ENCODE data around the gene FGF21. TPM values are rescaled to one million over a fixed set of nuclear protein-coding genes. Genes with fewer than 3 reads are reported as not detected.

FGF21 gene
- total RNA-seq, 2 donors from 2014 or later, result not detected

DNA sequence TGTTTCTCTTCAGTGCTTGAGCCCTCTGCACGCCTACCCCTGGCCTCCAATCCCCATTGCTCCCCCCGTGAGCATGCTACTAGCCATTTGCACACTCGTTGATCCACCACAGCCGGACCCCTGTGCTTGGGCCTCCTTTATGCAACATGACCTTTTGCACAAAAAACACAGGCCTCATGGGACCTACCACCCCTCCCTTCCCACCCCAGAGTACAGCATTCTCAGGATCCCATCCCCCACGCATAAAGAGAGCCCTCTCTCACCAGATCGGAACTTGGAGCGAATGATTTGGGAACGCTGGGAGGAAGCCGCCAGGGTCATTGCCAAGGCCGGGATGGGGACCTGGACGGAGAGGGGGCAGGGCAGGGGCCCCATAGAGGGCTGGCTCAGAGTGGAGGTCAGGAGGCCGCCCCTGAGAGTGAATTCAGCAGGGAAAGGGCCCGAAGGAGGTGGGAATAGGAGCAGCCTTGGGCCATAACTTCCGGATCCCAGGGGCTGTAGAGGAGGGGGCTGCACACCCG lies 36.6 kb upstream of the FGF21 start:
- intact Hi-C loops (cut with DNase I), result no loop called here
- DNase-seq (ENCODE audit: low spot score), result no peak
- no peak overlapping the region for H3K4me3 ChIP-seq
- H3K36me3 ChIP-seq, result no peaks in the 10 kb centered on the region
- TF ChIP-seq, protein P1, sequence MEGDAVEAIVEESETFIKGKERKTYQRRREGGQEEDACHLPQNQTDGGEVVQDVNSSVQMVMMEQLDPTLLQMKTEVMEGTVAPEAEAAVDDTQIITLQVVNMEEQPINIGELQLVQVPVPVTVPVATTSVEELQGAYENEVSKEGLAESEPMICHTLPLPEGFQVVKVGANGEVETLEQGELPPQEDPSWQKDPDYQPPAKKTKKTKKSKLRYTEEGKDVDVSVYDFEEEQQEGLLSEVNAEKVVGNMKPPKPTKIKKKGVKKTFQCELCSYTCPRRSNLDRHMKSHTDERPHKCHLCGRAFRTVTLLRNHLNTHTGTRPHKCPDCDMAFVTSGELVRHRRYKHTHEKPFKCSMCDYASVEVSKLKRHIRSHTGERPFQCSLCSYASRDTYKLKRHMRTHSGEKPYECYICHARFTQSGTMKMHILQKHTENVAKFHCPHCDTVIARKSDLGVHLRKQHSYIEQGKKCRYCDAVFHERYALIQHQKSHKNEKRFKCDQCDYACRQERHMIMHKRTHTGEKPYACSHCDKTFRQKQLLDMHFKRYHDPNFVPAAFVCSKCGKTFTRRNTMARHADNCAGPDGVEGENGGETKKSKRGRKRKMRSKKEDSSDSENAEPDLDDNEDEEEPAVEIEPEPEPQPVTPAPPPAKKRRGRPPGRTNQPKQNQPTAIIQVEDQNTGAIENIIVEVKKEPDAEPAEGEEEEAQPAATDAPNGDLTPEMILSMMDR (IDR thresholded peaks at IDR 0.05), result no peak
- no peak overlapping the region for H3K27ac ChIP-seq
- H3K27me3 ChIP-seq (replicated peaks; ENCODE audit: insufficient read depth), result no peaks in the 10 kb centered on the region
- H3K4me1 ChIP-seq (replicated peaks), result peaks cover 8% of the 10 kb centered on the region
- H3K9me3 ChIP-seq, result no peaks in the 10 kb centered on the region
- 70% methylated on average over 15 of the region's 15 CpGs for WGBS

DNA sequence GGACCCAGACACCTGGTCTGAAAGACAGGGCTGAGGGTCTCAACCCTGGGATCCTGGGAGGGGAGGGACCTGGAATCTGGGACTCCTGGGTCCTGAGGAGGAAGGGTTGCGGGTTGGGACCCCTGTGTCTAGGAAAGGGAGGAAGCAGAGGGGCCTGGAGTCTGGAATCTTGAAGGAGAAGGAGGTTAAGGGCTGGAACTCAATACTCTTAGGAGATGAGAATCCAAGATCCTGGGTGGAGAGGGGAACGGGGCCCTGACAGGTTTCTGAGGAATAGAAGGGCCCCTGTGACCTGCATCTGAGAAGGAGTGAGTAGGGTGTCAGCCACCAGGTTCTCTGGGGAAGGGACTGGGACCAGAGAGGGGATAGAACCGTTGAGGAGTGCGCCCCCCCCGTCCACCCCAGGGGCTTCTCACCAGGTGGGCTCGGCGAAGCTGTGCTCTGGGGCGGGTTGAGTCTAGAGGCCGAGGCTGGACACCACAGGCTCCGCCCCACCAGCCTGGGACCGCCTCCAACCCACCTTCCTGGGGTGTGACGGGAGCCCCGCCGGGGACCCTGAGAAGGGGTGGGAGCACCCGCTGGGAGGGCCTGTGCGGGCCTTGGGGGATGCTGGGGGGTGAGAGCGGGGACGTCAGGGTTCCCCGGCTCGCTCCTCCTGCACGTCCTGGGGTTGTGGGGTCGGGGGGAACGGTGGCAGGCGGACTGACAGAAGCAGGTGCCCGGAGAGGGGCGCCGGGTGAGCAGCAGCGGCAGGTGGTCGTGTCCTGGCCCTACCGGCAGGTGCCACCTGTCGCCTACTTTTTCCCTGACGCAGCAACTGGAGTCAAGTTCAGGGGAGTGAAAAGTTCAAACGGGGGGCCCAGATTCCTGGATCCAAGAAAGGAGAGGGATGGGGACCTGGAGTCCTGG lies 35.8 kb upstream of the FGF21 start, which contains the start of gene MAMSTR:
MAMSTR (minus strand) TSS at position 463 of the 909 bp plus-strand sequence. CDS start 694 bp downstream, outside the sequence.
- no peaks in the 10 kb centered on the region for H3K36me3 ChIP-seq
- H3K27ac ChIP-seq, result peak within 1 kb of the TSS; percentile 72 to 90
- peaks cover 8% of the 10 kb centered on the region for H3K4me1 ChIP-seq (replicated peaks)
- no peaks in the 10 kb centered on the region for H3K9me3 ChIP-seq
- no peak for DNase-seq (ENCODE audit: low spot score)
- H3K4me3 ChIP-seq, result peak within 1 kb of the TSS; percentile 33 to 56
- intact Hi-C loops (cut with DNase I), result no loop called here
- TF ChIP-seq POLR2AphosphoS5 (IDR thresholded peaks at IDR 0.05), result no peak
- H3K27me3 ChIP-seq (replicated peaks; ENCODE audit: insufficient read depth), result no peaks in the 10 kb centered on the region
- WGBS, result 72% methylated on average over 33 of the region's 33 CpGs

DNA sequence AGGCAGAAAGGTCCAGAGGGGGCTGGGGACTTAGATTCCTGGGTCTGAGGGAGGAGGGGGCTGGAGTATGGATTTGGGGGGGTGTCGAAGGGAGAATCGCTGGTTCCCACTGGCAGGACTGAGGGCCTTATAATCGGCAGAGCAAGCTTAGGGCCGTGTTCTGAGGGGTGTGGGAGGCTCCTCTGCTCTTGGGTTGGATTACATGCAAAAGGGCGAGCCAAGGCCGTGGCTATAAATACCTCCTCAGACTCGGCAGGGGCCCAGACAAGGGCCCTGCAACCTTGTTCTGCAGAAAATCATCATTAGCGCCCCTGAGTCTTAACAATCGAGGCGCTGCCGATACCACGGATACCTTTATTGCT lies 35.1 kb upstream of the FGF21 start:
- H3K36me3 ChIP-seq, result no peaks in the 10 kb centered on the region
- no peaks in the 10 kb centered on the region for H3K9me3 ChIP-seq
- H3K4me1 ChIP-seq (replicated peaks), result peaks cover 7% of the 10 kb centered on the region
- WGBS, result 12% methylated on average over 12 of the region's 12 CpGs
- peak overlapping the region in 1 of 2 donors; percentile 56 for H3K4me3 ChIP-seq
- peak overlapping the region; percentile 72 to 90 for H3K27ac ChIP-seq
- no peak for TF ChIP-seq POLR2A (IDR thresholded peaks at IDR 0.05)
- TF ChIP-seq, protein P1 (IDR thresholded peaks at IDR 0.05), result no peak
- no peak for TF ChIP-seq POLR2AphosphoS5 (IDR thresholded peaks at IDR 0.05)
- DNase-seq (ENCODE audit: low spot score), result no peak
- H3K27me3 ChIP-seq (replicated peaks; ENCODE audit: insufficient read depth), result no peaks in the 10 kb centered on the region
- intact Hi-C loops (cut with DNase I), result no loop called here

DNA sequence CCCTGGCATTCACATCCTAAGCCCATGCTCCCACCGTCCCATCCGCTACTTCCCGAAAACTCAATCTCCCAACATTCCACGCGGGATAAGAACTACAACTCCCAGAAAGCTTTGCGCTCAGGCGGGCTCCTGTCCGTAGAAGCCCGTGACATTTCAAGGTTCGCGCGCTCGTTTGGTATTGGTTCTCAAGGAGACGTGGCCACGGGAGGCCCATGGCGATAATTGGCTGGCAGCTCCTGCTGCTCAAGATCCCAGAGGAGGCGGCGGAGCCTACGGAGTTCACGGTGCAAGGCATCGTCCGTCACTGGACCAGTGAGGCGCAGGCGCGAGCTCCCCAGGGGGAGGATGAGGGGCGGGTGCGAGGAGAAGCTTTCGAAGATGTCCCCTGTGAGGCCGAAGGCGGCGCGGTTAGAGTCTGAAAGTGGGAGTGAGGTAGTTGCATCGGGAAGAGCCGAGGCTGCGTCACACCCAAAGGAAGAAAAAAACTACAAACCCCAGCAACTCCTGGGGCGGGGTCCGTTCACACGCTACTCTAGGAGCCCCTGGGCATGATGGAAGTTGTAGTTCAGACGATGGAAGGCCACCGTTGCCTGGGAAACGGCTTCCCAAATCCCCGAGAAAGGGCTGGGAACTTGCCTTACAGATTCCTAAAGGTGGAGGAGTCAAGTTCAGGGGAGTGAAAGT lies 34.6 kb upstream of the FGF21 start:
- H3K4me1 ChIP-seq (replicated peaks), result peaks cover 4% of the 10 kb centered on the region

More for the DNA sequence above, 34.6 kb upstream of the FGF21 start:
- Histone ChIP-seq H3K9me3 (no peaks in the 10 kb centered on the region), H3K27me3 (replicated peaks; ENCODE audit: insufficient read depth) (no peaks in the 10 kb centered on the region), H3K36me3 (no peaks in the 10 kb centered on the region), H3K27ac (peak overlapping the region; percentile 72 to 90), H3K4me3 (peak overlapping the region; percentile 33 to 56)
- intact Hi-C loops (cut with DNase I), result no loop called here
- WGBS, result 12% methylated on average over 42 of the region's 42 CpGs
- TF ChIP-seq POLR2A (IDR thresholded peaks at IDR 0.05), result no peak
- TF ChIP-seq, protein P1 (IDR thresholded peaks at IDR 0.05), result peak in 1 of 4 experiments; percentile 32
- TF ChIP-seq POLR2AphosphoS5 (IDR thresholded peaks at IDR 0.05), result peak; percentile 96
- DNase-seq (ENCODE audit: low spot score), result peak; percentile 99
